Eye (tissue), 1 donor: ENCODE results near the gene STK17B.

Experiments used
- DNase-seq: peaks from one replicate; pipeline ENCODE4 v3.0.0-alpha.2; 2015

Gene STK17B

DNA sequence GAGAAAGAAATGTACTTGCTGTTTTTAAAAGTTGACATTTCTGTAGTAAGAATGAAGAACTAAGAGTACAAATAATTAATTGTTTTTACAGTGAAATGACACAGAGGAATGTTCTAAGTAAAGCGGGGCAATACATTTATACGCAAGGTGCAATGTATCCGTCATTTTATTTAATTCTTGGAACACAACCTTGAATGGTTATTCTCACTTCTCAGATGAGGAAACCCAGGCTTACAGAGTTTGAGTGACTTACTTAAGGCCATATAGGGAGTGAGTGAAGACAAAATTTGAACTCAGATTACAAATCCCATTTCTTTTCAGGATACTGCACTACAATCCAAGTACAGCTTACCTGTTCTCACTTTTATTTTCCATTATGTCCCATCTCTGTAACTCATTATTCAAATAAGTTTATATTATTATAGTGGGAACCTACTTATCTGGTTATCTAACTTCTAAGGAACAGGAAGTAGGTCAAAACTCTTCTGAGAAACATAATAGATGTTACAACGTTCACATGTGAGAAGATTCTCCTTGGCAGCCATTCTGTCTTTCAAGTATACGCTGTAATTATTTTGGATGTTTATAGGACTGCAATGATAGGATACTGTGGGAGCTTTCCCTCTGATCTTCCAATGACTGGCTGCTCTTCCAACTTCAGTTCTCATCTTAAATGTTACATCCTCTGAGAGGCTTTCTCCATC lies 12.3 kb upstream of the STK17B start:
- no peak for DNase-seq

DNA sequence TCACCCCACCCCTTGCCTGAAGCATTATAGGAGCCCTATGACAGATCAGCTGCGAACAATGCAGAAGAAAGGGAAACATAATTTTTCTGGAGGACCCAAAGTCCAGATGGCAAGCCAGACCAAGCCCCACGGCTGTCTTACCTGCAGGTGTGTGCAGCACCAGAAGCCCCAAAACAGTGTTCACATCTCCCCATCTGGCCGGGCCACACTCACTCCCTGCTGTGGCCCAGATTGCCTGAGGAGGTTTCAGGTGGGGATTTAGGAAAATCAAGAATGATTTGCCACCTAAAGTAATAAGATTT lies 11.7 kb upstream of the STK17B start:
- no peak for DNase-seq

DNA sequence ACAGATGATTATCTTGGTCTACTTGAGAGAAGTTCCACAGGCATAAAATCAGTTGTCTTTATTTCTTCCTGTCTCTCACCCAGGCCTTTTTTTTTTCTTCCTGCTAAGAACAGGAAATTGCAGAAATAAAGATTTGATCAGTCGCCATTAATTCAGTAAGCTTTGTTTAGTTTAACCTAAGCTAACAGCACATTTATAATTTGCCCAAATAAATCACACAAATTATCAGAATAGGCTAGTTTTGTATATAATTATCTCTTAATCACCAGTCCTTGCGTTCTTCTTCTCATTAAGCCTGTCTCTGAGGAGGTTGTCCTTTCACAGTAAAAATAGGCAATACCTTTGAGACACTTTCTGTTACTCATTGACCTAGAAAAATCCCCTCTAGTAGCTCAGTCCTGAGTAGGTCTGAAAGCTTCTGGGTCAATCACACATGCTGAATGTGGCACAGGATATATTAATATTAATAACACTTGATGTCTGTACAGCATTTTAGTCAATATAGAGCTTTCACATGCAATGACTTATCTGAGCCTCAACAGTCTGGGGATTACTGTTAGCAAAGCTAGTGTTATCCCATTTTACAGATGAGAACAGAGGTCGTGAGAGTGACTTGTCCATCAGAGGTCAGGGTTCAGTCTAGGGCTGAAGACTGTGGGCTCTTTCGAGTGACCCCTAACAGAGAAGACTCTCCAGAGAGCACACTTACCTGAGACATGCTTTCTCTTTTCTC lies 11.2 kb upstream of the STK17B start:
- no peak for DNase-seq

DNA sequence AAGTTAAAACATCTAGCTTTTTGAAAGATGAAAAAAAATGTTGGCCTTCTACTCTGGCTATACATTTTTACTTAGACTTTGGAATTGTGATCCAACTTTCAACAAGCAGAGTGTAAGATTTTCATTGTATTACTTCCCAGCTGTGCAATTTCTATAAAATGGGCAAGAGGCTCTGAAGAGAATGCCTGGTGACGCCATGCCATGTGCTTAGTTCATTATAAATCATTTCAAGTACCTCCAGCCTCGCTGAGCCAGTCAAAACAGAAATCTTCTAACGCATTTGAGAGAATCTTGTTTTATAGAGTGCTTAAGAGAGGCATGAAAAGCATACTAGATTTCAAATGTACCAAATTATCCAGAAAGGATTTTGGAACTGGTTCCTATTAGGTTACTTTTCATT lies 10.1 kb upstream of the STK17B start:
- DNase-seq: no peak

DNA sequence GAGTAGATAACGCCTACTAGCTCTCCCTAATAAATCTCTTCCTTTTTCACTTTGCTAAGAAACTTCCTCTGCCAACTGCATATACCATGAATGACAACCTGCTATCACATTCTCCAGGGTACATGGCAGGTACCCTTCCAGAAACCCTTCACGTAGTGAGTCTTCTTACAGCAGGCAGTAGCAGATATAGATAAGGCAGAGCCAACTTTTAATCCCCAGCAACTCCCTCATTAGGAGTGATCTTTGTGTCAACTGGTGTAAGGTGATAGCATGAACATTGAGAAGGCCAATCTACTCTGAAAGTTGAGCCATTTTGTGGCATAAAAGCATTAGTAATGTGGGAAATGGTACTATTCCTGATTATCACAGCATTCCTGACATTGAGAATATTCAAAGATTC lies 5.7 kb upstream of the STK17B start:
- DNase-seq: no peak

DNA sequence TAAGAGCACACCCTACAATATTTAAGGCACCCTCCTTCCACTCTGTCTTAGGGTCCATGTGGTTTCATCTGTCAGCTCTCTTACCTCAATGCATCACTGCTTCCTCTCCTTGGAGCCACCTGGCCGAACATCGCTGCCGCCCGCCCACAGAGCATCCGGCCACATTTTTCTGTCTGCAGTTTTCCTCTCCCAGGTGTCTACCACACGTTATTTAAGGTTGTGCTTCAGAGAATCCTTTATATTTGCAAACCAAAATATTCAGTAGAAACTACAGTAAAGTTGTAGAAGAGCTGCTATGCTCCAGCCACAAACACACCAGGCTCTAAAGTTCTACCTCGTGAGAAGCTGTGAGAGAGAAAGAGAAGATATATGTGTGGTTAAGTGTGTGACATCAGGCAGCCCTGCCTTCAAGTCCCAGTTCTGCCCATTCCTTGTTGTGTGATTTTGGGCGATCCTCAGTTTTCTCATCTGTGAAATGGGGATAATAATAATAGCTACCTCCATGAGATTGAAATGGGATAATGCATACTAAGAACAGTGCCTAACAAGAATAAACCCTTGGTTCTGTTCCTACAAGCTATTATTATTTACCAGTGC lies 4.9 kb upstream of the STK17B start:
- no peak for DNase-seq

DNA sequence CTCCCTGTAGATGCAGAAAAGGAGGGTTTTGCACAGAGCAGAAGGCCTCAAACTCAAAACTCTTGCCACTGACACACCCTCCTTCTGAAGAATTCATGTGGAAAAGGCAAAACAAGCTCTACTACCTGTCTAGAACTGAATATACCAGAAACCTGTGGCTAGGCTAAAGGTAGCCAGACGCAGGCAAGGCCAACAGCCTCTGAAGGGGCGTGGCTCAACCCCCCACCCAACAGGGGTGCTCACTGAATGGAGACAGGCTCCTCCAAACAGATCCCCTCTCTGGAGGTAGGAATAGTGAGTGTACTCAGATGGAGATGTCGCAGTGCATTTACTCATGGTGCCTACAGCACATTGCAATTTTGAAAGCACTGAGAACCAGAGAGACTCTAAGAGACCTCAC lies 3.0 kb upstream of the STK17B start:
- no peak for DNase-seq

DNA sequence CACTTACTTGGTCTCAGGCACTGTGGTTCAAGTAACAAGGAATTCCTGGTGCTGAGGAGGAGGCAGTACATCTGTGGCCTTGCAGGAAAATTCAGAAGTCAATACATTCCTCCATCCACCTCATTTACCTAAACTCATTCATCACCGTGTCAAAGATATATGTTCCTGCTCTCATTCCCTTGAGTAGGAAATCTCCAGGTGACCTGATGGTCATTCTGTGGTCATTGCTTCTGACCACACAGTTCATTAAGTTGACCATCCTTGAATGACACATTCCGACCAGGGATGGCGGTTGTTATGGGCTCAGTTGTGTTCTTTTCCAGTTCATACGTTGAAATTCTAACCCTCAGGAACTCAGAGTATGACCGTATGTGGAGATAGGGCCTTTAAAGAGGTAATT lies 2.1 kb upstream of the STK17B start:
- DNase-seq: no peak

DNA sequence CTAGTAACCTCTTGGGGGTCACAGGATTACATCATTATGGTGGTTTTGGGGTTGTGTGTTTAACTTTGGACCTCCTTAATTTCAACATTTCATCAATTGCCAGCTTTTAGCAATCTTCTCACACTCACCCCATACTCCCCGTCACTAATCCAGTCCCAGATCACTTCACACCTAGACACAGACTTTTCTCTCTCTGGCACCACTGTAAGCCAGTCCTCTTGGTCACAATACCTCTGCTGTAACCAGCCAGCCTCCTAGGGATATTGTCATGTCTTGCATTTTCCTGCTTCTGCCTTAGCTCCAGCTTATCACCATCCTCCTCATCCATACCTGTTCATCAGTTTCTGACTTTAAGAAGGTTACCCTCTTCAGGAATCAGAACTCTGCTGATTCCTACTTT lies 1.6 kb upstream of the STK17B start:
- DNase-seq: no peak

DNA sequence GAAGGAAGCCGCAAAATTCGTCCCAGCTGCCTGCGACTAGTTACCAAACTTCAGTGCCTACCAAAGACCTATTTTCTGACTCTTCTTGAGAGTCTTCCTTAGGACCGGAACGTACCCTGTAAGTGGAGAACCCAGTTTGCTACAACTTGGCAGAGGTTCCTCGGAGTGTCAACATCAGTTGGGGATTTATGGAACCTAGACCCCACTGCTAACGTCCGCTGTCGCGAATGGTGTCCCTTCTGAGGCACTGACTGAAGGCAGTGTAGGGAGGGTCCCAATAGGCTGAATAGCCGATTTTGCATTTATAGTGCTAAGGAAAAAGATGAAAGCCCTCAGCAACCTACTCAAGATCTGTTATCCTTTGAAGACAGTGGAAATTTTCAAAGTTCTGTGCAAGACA lies 568 bp upstream of the STK17B start:
- no peak for DNase-seq

DNA sequence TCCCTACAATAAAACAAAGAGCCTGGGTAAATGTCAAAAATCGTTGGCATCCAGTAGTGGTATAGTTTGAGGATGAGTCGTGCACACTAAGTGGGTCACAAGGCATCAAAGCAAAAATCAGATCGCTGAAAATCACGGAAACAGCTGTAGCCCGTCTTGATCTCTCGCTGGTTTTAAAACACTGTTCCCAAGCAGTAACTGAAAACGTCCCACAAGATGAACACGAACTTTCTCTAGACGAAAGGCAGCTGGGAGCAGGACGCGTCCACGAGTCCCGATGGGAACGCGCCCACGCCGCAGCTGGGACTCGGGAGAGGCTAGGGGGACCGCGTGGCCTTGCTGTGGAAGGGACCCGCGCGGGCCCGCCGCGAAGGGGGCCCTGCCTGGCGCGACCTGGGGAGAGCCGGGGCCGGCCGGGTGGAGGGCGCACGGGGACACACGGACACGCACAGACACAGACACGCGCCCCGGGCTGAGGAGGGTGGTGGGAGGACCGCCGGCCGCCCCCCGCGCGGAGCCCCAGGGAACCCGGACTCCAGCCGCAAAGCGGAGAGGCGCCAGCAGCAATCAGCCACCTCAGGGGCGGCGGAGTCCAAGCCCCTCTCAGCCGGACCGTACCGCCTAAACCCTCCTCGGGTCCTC lies 651 bp downstream of the STK17B start:
- peak; percentile 86 for DNase-seq

DNA sequence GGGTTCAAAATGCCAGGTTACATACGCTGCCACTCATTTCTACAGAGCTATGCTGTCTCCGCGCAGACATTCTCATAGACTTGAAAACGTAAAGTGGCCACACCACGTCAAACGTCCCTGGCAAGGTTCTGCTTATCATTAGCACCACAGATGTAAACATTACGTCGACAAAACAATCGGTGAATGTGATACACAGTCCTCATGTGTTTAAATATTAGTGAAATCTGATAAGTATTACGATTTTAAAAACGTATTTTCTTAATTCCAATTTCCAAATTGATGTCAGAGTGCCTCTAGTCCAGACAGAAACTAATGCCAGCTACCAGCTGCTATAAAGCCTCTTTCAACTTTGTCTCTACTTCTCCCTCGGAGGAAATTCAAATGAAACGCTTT lies 1.2 kb downstream of the STK17B start:
- DNase-seq: no peak

DNA sequence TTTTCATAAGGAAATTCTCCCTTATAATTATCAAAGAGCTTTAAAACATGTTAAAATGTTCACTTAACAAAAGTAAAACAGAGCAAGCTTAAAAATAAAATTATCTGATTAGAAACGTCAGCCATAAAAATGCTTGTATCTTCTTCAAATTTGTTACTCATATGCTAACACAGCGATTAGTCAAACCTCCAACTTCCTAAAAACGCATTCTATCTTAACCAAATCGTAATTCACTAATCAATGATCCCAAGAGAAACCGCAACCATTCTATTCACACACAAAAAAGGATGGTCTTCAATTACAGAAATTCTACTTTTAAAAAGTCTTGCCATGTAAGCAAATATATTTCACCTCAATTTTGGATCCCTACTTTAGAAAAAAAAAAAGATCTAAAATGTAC lies 1.9 kb downstream of the STK17B start:
- DNase-seq: no peak

DNA sequence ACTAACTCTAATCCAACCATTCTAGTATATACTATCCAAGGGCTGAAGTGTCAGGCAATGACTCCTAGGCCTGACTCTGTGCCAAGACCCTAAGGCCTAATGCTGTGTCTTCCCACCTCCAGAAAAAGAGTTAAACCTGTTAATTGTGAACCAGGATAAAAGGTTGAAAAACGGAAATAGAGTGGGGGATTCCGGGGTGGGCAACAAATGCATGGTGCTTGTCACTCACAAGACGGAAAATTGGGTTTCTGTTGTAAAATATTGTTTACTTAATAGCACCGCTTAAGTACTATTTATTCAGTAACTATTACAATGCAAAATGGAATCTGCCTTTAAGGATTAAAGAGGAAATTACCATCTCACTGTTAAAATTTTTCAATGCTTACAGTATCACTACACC lies 3.2 kb downstream of the STK17B start:
- DNase-seq: no peak

DNA sequence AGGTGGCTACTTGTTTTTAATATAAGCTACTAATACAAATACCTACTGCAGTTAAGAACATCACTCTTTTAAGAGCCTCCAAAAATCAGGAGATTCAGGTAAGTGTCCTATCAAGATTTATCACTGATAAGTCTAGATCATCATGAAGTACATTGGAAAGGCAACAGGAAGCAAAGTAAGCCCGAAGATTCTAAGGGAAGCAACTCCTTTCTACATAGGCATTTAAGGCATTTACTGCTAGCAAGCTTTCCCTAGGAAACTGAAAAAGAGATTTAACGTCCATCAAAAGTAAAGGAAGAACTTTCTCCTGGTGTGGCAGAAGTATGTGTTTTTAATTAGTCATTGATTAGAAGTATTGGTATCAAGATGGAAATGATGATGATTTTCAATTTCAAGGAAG lies 3.7 kb downstream of the STK17B start:
- no peak for DNase-seq

DNA sequence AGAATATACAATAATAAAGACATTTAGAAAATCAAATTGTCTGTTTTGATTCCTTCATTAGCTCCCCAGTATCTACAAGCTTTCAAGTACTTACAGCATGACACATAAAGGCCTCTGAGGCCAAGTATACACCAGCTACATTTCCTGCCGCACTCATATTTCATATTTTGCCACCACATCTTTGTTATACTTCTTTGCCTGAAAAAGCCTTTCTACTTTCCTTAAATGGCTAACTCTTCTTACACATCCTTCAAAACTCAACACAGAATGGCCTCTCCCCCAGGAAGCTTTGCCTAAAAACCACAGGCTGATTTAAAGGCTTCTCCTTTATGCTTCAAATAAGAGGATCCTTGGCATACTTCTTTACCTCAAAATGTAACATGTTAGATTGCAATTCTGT lies 4.5 kb downstream of the STK17B start:
- no peak for DNase-seq

DNA sequence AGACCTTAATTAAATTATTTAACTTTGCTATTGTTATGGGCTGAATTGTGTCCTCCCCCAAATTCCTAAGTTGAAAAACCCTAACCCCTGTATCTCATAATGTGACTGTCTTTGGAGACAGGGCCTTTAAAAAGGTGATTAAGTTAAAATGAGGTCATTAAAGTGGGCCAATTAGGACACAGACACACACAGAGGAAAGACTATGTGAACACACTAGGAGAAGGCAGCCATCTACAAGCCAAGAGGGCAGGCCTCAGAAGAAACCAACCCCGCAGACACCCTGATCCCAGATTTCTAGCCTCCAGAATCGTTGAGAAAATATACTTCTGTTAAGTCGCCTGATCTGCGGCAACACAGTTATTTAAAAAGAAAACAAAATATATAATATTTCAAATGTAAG lies 6.4 kb downstream of the STK17B start:
- no peak for DNase-seq

DNA sequence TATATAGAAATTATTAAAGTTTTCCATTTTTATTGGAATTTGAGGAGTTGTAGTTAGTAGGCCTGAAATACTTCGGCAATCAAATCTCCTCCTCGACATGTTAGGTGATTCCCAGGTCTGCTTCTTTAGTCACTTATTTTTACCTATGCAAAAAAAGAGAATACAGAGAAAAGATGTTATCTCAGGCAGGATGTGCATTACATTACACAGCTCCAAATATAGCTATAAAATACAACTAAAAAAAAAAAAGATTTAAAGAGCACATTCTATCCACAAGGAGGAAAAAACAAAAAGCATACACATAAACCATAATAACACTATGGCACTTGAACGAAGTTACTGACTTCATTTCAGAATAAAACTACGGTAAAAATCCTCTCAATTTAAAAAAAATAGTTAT lies 8.1 kb downstream of the STK17B start:
- no peak for DNase-seq

DNA sequence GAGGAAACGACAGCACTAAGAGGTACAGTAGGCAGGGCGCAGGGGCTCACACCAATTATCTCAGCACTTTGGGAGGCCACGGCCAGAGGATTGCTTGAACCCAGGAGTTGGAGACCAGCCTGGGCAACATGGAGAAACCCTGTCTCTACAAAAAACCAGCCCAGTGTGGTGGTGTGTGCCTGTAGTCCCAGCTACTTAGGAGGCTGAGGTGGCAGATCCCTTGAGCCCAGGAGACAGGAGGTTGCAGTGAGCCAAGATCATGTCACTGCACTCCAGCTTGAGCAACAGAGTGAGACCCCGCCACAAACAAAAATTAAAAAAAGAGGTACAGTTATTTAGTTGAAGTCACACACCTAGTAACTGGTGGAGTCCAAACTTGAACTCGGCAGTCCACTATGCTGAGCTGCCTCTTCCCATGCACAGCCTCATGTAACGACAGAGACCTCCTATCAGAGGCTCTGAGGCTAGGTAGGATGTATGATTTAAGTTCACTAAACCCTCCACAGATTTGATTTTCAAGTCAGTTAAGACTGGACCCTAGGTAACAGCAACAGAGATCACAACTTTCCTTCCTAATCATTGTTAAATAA lies 8.7 kb downstream of the STK17B start:
- no peak for DNase-seq

DNA sequence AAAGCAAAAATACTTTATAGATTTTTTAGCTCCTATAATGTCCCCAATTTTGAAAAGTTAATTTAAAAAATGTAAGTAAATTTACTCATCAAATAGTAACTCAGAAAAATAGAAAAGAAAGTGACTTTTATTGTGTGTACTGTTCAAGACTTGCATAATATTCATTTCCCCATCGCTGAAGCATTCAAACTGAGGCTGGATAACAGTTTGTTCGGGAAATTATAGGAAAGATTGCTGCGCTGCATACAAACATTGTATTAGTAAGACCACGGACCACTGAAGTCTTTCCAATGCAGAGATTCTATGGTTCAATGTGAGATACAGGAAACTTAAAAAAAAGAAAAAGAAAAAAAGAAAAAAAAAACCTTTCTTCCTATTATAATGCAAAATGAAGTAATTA lies 10.4 kb downstream of the STK17B start:
- DNase-seq: no peak

DNA sequence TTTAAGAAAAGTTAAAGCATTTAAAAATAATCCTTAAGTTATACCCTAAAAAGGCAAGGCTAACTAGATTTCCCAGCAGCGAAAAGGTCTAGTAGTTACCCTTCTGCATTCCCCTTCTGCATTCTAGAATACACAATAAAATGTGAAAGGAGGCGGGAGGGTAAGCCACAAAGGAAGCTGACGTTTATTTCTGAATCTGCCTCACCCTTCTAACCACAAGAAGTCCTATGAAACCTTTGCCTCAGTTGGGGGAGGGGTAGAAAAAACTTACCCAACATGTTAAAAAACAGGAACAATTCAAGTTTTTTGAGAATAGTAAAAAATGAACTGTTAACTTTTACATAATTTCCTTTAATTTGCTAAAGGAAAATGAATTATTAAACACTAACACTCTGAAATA lies 11.3 kb downstream of the STK17B start:
- peak; percentile 38 for DNase-seq

DNA sequence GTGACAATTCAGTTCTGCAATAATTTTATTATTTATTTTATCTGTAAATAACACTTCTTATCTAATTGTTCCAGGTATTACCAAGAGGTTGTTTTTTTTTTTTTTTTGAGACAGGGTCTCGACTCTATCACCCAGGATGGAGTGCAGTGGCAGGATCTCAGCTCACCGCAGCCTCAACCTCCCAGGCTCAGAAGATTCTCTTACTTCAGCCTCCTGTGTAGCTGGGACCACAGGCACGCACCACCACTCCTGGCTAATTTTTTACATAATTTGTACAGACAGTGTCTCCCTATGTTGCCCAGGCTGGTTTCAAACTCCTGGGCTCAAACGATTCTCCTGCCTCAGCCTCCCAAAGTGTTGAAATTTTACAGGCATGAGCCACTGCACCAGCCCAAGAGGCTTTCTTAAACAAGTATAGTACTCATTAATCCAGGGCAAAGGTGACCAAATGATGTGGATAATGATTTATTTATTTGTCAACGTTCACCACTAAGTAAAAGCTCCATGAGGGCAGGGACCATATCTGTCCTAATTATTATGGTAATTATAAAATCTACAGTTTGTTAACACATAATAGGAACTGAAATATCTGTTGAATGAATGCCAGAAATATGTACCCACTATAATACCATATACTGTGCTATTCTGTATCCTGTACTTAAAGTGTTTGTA lies 12.0 kb downstream of the STK17B start:
- no peak for DNase-seq

DNA sequence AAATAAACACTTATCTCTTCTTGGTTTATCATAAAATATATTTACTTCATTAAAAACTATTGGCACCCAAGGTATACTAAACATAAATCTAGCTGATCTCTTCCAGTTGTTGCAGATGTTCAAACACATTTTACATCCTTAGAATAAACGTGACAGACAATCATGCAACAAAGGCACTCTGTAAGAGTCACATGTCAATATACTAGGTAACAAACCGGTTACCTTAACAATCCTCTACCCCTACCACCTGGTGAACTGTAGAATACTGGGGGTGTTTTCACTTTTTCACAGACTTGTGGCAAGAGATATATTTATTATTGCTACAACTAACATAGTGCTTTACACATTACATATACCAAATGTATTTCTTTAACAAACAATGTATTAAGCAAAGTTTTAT lies 15.8 kb downstream of the STK17B start:
- DNase-seq: no peak
